ENCODE results near the gene UBE2D2.
"Not testable (repeated sequence)": the region's sequence is repeated elsewhere in the genome, so short reads cannot be mapped to it uniquely, and the experiment has no call there.

The UBE2D2 gene

DNA sequence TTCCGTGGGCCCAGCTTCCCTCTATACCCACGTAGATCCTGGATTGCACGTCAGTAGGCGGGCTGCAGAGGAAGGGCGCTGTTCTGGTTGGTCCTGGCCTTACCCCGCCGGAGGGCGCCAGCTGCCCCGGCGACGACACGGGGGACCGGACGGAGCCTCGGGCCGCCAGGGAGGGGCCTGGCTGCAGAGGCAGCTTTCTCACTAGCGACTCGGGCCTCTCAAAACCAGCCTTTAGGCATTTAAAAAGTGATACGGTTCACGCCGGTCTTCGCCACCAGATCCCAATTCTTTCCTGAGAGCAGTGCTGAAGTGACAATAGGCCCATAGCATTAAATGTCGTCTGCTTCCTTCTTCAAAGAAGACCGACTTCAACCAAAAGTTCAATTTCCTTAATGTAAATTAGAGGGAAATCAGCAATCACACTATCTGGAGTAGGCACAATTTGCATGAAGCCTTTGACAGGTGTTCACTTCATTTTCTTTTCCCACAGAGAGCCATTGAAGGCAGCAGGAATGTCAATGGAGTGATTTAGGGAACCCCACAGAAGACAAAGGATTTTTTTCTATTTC is 17.6 kb upstream of the UBE2D2 start:
- DNase-seq (ENCODE audit: insufficient read length, low spot score): no peak
- TF ChIP-seq, protein P1, sequence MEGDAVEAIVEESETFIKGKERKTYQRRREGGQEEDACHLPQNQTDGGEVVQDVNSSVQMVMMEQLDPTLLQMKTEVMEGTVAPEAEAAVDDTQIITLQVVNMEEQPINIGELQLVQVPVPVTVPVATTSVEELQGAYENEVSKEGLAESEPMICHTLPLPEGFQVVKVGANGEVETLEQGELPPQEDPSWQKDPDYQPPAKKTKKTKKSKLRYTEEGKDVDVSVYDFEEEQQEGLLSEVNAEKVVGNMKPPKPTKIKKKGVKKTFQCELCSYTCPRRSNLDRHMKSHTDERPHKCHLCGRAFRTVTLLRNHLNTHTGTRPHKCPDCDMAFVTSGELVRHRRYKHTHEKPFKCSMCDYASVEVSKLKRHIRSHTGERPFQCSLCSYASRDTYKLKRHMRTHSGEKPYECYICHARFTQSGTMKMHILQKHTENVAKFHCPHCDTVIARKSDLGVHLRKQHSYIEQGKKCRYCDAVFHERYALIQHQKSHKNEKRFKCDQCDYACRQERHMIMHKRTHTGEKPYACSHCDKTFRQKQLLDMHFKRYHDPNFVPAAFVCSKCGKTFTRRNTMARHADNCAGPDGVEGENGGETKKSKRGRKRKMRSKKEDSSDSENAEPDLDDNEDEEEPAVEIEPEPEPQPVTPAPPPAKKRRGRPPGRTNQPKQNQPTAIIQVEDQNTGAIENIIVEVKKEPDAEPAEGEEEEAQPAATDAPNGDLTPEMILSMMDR (IDR thresholded peaks at IDR 0.05; ENCODE audit: insufficient read depth, missing control alignments): no peak
- no peak for FAIRE-seq

- not testable (repeated sequence) for FAIRE-seq; DNase-seq (ENCODE audit: insufficient read length, low spot score)
These were observed 14.5 kb upstream of the UBE2D2 start for GRCh38 chr5:139546593-139546992.

- TF ChIP-seq, protein P1 (IDR thresholded peaks at IDR 0.05; ENCODE audit: insufficient read depth, missing control alignments): no peak
- FAIRE-seq (no peak), DNase-seq (ENCODE audit: insufficient read length, low spot score) (no peak)
These were observed 11.8 kb upstream of the UBE2D2 start for GRCh38 chr5:139549162-139549894.

DNA sequence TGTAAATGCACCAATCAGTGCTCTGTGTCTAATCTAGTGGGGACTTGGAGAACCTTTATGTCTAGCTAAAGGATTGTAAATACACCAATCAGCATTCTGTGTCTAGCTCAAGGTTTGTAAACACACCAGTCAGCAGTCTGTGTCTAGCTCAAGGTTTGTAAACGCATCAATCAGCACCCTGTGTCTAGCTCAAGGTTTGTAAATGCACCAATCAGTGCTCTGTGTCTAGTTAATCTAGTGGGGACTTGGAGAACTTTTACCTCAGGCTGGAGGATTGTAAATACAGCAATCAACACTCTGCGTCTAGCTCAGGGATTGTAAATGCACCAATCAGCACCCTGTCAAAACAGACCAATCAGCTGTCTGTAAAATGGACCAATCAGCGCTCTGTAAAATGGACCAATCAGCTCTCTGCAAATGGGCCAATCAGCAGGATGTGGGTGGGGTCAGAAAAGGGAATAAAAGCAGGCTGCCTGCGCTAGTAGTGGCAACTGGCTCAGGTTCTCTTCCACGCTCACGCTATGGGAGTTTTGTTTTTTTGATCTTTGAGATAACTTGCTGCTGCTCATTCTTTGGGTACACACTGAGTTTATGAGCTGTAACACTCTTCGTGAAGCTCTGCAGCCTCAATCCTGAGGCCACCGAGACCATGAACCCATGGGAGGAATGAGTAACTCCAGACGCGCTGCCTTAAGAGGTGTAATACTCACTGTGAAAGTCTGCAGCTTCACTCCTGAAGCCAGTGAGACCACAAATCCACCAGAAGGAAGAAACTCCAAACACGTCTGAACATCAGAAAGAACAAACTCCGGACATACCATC is 10.9 kb upstream of the UBE2D2 start:
- not testable (repeated sequence) for FAIRE-seq; DNase-seq (ENCODE audit: insufficient read length, low spot score)

GRCh38 chr5:139551191-139551889 is 9.8 kb upstream of the UBE2D2 start:
- no peak for FAIRE-seq
- no peak for DNase-seq (ENCODE audit: insufficient read length, low spot score)
- TF ChIP-seq, protein P1 (IDR thresholded peaks at IDR 0.05; ENCODE audit: insufficient read depth, missing control alignments): no peak

DNA sequence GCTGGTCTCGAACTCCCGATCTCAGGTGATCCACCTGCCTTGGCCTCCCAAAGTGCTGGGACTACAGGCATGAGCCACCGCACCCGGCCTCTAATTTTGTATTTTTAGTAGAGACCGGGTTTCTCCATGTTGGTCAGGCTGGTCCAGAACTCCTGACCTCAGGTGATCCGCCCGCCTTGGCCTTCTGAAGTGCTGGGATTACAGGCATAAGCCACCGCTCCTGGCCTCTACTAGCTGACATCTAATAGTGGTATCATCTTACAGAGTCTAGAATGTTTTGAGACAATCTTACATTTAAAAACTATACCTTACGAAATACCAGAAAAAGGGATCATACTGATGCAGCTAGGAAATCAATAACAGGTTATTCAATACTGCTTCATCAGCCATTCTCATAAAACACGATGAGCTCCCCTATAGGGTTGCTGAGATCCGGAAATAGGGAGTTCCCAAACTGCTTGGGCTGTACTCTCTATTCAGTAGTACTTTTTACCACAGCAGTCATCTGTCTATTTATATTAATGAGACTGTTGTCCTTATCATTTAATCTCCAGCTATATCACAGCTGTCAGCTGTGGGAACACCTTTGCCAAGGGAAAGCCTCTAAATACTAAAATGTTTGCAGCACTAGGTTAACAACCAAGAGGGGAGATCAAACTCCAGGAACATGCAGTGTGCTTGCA is 8.1 kb upstream of the UBE2D2 start:
- FAIRE-seq: no peak
- DNase-seq (ENCODE audit: insufficient read length, low spot score): no peak
- TF ChIP-seq, protein P1 (IDR thresholded peaks at IDR 0.05; ENCODE audit: insufficient read depth, missing control alignments): no peak

- TF ChIP-seq, protein P1 (IDR thresholded peaks at IDR 0.05; ENCODE audit: insufficient read depth, missing control alignments): no peak
- DNase-seq (ENCODE audit: insufficient read length, low spot score) (no peak), FAIRE-seq (no peak)
These were observed 6.9 kb upstream of the UBE2D2 start for GRCh38 chr5:139554264-139554663.
